ENCODE measurements around the gene RLN3.
A peak's percentile ranks its signal among the peaks of the same experiment; 100 is the strongest.
"Not testable (repeated sequence)": the region's sequence is repeated elsewhere in the genome, so short reads cannot be mapped to it uniquely, and the experiment has no call there.

Gene RLN3

DNA sequence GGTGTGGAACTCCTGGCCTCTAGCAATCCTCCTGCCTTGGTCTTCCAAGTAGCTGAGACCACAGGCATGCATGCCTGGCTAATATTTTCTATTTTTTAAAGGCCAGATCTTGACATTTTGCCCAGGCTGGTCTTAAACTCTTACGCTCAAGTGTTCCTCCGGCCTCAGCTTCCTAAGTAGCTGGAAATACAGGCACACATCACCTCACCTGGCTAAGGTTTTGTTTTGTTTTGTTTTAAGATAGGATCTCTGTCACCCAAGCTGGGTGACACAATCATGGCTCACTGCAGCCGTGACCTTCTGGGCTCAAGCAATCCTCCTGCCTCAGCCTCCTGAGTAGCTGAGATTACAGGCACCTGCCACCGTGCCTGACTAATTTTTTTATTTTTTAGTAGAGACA is 5.5 kb upstream of the RLN3 start:
- no peak for DNase-seq (ENCODE audit: low read depth)

DNA sequence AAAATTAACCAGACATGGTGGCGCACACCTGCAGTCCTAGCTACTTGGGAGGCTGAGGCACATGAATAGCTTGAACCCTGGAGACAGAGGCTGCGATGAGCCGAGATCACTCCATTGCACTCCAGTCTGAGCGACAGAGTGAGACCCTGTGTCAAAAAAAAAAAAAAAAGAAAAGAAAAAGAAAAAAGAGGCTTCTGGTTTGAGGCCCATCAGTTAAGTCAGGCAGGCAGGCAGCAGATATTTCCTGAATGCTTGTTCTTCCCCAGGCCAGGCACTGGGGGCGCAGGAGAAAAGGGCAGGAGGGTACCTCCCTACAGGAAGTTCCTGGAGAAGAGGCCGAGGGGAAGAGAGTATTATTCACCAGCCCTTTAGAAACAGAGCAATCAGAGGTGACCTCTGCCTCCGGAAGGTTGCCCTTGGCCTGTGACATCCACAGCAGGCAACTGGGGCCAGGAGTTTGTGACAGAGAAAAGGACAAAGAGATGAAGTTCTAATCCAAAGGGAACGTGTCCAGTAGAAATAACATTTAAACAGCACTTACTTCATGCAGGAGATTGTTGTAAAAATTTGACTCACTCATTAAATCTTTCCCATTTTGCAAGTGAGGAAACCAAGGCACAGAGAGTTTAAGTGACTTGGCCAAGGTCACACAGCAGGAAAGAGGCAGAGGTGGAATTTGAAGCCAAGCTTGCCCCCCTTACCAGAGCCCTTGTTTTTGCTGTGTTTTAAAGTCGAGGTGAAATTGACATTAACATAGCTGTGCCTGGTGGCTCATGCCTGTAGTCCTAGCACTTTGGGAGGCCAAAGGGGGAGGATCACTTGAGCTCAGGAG is 4.3 kb upstream of the RLN3 start:
- DNase-seq (ENCODE audit: low read depth), result no peak

DNA sequence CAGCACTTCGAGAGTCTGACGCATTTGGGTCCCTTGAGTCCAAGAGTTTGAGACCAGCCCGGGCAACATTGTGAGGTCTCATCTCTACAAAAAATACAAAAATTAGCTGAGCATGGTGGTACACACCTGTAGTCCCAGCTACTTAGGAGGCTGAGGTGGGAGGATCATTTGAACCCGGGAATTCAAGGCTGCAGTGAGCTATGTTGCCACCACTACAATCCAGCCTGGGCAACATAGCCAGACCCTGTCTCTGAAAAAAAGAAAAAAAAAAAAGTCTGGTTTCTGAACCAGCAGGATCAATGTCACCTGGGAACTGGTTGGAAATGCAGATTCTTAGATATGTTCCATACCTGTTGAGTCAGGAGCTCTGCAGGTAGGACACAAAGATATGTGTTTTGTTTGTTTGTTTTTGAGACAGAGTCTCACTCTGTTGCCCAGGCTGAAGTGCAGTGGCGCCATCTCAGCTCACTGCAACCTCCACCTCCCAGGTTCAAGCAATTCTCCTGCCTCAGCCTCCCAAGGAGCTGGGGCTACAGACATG is 1.2 kb upstream of the RLN3 start:
- not testable (repeated sequence) for DNase-seq (ENCODE audit: low read depth)

DNA sequence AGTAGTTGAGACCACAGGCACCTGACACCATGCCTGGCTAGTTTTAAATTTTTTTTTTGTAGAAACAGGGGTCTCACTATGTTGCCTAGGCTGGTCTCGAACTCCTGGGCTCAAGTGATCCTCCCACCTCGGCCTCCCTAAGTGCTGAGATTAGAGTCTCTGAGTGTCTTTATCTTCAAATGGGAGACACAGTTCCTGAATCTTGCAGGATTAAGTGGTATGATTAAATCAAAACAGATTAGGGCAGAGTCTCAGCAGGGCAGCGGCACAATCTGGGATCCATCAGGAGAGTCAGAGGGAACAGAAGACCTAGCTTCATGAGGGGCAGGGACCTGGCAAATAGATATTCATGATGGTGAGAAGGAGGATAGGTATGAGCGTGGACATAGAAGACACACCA is 953 bp downstream of the RLN3 start:
- no peak for DNase-seq (ENCODE audit: low read depth)

DNA sequence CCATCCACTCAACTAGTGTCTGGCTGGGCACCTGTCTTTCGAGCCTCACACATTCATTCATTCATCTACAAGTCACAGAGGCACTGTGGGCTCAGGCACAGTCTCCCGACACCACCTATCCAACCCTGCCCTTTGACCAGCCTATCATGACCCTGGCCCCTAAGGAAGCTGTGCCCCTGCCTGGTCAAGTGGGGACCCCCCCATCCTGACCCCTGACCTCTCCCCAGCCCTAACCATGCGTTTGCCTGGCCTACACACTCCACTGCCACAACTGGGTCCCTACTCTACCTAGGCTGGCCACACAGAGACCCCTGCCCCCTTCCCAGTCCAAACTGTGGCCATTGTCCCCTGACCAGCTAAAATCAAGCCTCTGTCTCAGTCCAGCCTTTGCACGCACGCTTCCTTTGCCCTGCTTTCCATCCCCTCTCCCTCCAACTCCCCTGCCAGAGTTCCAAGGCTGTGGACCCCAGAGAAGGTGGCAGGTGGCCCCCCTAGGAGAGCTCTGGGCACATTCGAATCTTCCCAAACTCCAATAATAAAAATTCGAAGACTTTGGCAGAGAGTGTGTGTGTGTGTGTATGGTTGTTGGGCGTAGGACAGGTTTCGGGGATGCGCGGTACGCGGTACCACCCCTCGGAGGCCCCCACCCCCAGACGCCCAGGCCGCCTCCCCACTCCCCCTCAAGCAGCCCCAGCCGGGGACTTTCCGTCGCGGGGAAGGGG is 3.2 kb downstream of the RLN3 start:
- DNase-seq (ENCODE audit: low read depth), result no peak

DNA sequence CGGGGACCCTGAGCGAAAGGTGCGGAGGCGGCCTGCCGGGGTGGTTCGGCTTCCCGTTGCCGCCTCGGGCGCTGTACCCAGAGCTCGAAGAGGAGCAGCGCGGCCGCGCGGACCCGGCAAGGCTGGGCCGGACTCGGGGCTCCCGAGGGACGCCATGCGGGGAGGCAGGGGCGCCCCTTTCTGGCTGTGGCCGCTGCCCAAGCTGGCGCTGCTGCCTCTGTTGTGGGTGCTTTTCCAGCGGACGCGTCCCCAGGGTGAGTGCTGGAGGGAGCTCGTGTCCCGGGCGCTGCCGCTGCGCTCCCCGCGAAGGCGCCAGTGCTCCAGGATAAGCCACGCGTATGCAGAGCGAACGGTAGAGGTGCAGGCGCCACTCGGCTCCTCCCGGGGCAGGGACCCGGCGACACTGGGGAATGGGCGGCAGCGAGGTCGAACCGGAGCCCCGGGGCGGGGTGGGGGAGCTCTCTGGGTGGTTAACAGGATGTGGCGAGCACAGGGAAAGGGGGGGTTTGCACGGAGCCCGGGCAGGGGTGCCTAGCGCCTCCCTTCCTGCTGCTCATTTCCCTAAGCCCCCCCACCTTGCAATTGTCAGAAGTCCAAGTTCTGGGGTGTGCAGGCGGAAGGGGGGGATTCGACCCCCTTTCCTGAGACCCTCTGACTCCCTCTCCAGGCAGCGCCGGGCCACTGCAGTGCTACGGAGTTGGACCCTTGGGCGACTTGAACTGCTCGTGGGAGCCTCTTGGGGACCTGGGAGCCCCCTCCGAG is 4.0 kb downstream of the RLN3 start, which contains the start of gene IL27RA:
Gene IL27RA (plus strand): TSS at position 44 of the 762 bp plus-strand sequence. CDS start 111 bp downstream, at position 155.
- DNase-seq (ENCODE audit: low read depth), result peak; percentile 69

DNA sequence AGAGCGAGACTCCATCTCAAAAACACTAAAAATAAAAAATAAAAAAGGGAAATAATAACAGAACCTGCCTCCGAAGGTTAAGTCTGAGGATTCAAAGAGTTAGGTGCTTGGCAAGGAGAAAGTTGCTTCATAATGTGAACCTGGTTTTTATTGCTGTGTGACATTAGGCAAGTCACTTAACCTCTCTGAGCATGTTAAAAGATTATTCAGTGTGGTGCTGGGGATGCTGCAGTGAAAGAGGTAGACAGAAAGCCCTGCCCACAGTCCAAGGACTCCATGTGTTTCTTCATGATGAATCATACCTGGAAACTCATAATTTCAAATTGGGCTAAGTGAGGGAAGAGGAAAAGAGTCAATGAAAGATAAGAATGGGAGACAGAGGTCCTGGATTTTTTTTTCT is 6.0 kb downstream of the RLN3 start:
- no peak for DNase-seq (ENCODE audit: low read depth)

DNA sequence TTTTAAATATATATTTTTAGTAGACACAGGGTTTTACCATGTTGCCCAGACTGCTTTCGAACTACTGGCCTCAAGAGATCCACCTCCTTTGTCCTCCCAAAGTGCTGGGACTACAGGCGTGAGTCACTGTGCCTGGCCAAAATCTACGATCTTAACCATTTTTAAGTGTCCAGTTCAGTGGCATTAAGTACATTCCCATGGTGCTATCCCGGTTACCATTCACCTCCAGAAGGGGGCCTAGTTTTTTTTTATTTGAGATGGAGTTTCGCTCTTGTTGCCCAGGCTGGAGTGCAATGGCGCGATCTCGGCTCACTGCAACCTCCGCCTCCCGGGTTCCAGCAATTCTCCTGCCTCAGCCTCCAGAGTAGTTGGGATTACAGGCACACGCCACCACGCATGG is 7.2 kb downstream of the RLN3 start:
- DNase-seq (ENCODE audit: low read depth), result not testable (repeated sequence)

DNA sequence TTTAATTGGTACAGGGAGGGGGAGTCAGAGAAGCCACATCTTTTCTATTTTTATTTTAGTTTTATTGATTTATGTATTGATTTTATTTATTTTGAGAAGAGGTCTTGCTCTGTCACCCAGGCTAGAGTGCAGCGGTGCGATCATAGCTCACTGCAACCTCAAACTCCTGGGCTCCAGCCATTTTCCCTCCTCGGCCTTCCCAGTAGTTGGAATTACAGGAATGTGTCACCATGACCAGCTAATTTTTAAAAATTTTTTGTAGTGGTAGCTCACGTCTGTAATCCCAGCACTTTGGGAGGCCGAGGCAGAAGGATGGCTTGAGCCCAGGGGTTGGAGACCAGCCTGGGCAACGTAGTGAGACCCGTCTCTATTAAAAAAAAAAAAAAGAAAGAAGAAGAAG is 7.8 kb downstream of the RLN3 start:
- no peak for DNase-seq (ENCODE audit: low read depth)

DNA sequence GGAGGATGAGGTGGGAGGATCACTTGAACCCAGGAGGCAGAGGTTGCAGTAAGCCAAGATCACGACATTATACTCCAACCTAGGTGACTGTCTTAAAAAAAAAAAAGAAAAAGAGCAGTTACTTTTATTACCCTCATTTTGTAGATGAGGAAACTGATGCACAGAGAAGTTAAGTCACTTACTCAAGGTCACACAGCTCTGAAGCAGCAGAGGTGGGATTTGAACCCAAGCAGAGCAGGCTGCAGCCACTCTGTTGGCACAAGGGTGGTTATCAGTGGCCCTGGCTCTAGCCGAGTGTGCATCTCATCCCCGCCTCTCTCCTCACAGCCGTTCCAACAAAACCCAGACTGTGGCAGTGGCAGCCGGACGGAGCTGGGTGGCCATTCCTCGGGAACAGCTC is 11.2 kb downstream of the RLN3 start:
- no peak for DNase-seq (ENCODE audit: low read depth)

DNA sequence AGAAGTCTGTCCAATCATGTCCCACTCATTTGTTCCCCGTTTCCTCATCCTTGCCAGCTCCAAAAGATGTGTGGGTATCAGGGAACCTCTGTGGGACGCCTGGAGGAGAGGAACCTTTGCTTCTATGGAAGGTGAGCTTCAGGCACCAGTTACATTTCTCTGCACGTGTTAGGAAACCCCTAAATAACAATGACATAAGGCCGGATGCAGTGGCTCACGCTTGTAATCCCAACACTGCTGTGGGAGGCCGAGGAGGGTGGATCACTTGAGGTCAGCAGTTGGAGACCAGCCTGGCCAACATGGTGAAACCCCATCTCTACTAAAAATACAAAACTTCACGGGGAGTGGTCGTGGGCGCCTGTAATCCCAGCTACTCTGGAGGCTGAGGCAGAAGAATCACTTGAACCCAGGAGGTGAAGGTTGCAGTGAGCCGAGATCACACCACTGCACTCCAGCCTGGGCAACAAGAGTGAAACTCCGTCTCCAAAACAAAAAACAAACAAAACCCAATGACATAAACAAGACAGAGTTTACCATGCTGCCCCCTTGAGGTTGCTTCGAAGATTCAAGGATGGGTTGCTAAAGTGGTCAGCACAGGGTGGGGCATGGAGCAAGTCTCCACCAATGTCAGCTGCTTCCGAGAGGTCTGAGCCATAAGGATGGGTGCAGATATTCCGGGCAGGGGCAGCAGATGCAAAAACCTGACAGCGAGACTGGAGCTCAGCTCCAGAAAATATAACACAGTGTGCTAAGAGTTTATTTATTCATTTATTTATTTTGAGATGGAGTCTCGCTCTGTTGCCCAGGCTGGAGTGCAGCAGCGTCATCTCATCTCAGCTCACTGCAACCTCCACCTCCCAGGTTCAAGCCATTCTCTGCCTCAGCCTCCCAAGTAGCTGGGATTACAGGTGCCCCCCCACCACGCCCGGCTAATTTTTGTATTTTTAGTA is 15.0 kb downstream of the RLN3 start:
- DNase-seq (ENCODE audit: low read depth), result peak; percentile 36

DNA sequence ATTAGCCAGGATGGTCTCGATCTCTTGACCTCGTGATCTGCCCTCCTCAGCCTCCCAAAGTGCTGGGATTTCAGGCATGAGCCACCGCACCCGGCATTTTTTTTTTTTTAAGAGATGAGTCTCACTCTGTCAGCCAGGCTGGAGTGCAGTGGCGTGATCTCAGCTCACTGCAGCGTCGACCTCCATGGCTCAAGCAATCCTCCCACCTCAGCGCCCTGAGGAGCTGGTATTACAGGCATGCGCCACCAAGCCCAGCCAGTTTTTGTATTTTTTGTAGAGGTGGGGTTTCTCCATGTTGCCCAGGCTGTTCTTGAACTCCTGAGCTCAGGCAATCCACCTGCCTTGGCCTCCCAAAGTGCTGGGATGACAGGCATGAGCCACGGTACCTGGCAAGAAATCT is 19.9 kb downstream of the RLN3 start:
- not testable (repeated sequence) for DNase-seq (ENCODE audit: low read depth)

DNA sequence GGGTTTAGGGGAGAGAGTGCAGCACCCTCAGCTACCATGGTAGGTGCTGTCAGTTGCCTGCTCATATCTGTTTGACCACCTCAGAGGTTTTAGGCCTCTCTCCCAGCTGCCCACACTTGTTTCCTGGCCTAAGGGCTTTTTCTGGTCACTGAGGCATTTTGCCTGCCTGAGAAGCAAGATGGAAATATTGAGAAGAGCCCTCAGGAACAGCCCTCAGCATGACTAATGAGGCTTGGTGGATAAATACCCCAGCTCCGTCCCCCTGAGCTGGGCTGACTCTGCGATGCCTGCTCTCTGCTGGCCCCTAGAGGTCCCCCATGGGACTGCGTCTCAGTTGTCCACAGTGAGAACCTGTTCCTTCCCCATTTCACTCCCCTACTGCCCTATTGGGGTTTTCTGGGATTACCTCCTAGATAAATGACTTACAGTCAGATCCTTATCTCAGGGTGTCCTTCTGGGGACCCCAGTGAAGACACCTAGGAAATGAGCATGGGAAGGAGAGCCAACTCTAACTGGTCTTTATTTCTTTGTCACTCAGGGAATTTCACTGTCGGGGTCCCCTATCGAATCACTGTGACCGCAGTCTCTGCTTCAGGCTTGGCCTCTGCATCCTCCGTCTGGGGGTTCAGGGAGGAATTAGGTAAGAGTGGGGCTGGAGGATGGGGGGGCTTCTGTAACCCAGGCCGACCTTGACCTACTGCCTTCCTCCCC is 20.6 kb downstream of the RLN3 start:
- DNase-seq (ENCODE audit: low read depth), result peak; percentile 66

DNA sequence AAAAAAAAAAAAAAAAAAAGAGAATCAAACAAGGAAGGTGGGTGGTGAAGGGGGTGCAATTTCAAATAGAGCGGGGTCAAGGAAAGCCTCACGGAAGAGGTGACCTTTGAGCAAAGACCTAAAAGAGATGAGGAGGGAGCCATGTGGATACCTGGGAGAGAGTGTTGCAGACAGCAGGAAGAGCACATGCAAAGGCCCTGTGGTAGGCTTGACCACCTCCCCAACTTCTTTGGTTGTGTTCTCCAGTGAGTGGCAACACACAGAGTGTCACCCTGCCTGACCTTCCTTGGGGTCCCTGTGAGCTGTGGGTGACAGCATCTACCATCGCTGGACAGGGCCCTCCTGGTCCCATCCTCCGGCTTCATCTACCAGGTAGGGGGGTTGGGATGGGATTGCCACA is 22.6 kb downstream of the RLN3 start:
- DNase-seq (ENCODE audit: low read depth), result no peak

DNA sequence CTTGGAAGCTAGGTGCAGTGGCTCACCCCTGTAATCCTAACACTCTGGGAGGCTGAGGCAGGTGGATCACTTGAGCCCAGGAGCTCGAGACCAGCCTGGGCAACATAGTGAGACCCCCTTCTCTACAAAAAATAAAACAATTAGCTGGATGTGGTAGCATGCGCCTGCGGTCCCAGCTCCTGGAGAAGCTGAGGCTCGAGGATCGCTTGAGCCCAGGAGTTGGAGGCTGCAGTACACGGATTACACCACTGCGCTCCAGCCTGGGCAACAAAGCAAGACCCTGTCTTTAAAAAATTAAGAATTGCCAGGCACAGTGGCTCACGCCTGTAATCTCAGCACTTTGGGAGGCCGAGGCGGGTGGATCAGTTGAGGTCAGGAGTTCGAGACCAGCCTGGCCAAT is 23.0 kb downstream of the RLN3 start:
- not testable (repeated sequence) for DNase-seq (ENCODE audit: low read depth)

DNA sequence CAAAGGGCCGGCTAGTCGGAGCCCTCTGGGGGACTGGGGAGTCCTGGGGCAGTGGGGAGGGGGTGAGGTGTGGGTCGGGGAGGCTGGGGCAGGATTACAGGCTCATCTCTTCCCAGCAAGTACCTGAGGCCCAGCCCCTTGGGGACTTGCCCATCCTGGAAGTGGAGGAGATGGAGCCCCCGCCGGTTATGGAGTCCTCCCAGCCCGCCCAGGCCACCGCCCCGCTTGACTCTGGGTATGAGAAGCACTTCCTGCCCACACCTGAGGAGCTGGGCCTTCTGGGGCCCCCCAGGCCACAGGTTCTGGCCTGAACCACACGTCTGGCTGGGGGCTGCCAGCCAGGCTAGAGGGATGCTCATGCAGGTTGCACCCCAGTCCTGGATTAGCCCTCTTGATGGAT is 24.0 kb downstream of the RLN3 start:
- DNase-seq (ENCODE audit: low read depth), result no peak

DNA sequence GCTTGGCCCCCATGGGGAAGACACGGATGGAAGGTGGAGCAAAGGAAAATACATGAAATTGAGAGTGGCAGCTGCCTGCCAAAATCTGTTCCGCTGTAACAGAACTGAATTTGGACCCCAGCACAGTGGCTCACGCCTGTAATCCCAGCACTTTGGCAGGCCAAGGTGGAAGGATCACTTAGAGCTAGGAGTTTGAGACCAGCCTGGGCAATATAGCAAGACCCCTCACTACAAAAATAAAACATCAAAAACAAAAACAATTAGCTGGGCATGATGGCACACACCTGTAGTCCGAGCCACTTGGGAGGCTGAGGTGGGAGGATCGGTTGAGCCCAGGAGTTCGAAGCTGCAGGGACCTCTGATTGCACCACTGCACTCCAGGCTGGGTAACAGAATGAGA is 24.5 kb downstream of the RLN3 start:
- DNase-seq (ENCODE audit: low read depth), result no peak

DNA sequence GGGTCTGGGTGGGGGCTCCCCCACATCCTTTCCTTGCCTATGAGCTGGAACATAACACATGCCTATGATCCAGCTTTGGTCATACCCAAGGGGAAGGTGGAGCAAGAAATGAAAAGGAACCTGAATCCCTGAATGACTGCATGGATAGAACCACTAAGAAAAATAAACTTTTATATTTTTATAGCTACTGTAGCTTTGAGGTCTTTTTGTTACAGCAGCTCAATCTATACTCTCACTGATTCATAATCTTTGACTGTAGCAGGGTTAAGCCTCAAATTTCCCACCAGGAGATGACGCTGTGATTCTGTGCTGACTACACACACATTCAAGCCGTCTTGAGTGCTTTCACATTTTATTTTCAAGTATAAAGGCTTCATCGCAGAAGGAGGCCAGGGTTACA is 25.1 kb downstream of the RLN3 start:
- no peak for DNase-seq (ENCODE audit: low read depth)

DNA sequence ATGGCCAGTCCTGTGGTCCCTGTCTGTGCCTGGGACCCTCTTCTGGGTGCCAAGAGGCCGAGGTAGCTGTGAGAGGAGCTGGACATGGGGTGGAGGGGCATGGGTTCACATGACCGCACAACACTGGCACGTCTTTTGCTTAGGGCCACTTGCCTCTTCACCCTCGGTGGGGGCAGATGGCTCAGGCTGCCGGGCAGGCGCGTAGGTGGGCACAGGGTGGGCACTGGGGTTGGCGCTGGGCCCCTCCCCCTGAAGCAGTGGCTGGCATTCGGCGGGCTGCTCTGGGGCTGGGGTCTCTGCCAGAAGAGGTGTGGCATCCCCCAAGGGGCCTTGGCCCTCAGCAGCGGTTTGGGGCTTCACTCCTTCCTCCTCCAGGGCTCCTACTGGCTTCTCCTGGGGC is 25.6 kb downstream of the RLN3 start:
- no peak for DNase-seq (ENCODE audit: low read depth)

DNA sequence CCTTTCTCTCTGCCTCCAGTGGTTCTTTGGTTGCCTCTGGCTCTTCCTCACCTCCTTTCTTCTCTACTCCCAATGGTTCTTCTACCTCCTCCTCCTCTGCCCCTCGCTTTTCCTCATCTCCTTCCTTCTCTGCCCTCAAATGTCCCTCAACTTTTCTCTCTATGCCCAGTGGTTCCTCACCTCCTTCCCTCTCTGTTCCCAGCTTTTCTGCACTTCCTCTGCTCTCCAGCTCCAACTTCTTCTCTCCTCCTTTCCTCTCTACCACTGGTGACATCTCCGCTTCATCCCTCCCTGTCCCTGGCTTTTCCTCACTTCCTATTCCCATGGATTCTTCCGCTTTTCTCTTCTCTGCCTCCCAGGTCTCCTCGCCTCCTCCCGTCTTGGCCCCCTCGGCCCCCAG is 26.2 kb downstream of the RLN3 start:
- no peak for DNase-seq (ENCODE audit: low read depth)

DNA sequence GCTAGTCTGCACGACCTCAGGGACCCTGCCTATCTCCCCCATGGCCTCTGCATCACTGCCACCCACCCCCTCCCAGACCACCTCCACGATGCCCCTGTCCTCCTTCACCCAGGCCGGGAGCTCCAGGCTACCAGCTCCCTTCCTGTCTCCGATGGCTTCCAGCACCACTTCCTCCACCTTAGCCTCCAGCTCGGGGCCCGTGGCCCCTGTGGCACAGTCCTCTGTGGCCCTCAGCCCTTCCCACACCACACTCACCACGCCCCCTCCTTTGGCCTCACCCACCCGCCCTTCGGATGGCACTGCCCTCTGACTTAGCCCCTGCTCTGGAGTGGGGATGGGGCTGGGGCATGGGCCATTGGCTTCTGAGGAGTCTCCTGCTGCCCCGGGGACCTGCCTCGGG is 26.8 kb downstream of the RLN3 start:
- DNase-seq (ENCODE audit: low read depth), result no peak
